Testis (tissue), 3 donors: ENCODE measurements around the gene WRAP73. TPM values are rescaled to one million over a fixed set of nuclear protein-coding genes. Genes with fewer than 3 reads are reported as not detected.
A peak's percentile ranks its signal among the peaks of the same experiment; 100 is the strongest.

ENCODE experiments used
- DNase-seq: peaks from one replicate; pipeline ENCODE4 v3.0.0-alpha.2; 2019
- H3K27ac ChIP-seq, 2 donors: fragments of 200-600 bp; sonication (generic); one replicate each; pipeline ENCODE4 v1.5.1; 2019
- H3K27me3 ChIP-seq: fragments of 200-600 bp; sonication (generic); one replicate; pipeline ENCODE4 v1.5.1; 2019
- H3K36me3 ChIP-seq: fragments of 200-600 bp; sonication (generic); one replicate; pipeline ENCODE4 v1.5.1; 2017; ENCODE audit warnings: low read depth; ENCODE audit errors: missing control alignments
- H3K4me1 ChIP-seq: fragments of 200-600 bp; sonication (generic); one replicate; pipeline ENCODE4 v1.5.1; 2019
- H3K4me3 ChIP-seq, 2 donors: fragments of 200-600 bp; sonication (generic); one replicate each; pipeline ENCODE4 v1.5.1; 2017 to 2019
- H3K9me3 ChIP-seq: fragments of 200-600 bp; sonication (generic); one replicate; pipeline ENCODE4 v1.5.1; 2017
- POLR2A ChIP-seq: fragments of 450-650 bp; IDR thresholded peaks from one replicate; pipeline ENCODE4 v1.6.1; 2017; ENCODE audit warnings: antibody characterized with exemption, mild to moderate bottlenecking, moderate library complexity
- WGBS, 2 donors: methylation state at CpG; one replicate each; pipeline ENCODE4 v1.1.5; 2018; 5-methylcytosine and 5-hydroxymethylcytosine counted together
- intact Hi-C: fragments of 100-400 bp; cut with DNase I; formaldehyde crosslinking; loops from one replicate; pipeline ENCODE4 v1.15.1; 2023; ENCODE audit warnings: low total_unique reads
- polyA plus RNA-seq: library from polyadenylated mRNA; stranded (reverse); fragments of 350-450 nt; fragmentation: Illumina TruSeq; extraction: RNeasy Lipid Tissue Mini Kit (QIAGEN cat#74804); gene quantifications from one replicate; pipeline ENCODE4 v1.2.3, GENCODE V29; 2014; ENCODE audit warnings: low read depth, low replicate concordance; ENCODE audit not compliant: insufficient read depth
- total RNA-seq, 2 donors: library from RNA; depleted of rRNA; stranded (reverse); fragments of >200 nt; gene quantifications; one replicate each; pipeline ENCODE4 v1.2.3, GENCODE V29; 2016
- TF ChIP-seq, protein P1 (sequence below), 3 experiments: fragments of 450-650 bp in 2 of 3; fragments of 200-600 bp in 1 of 3; sonication (generic) in 1 of 3; IDR thresholded peaks; one replicate each; pipeline ENCODE4 v1.5.1; 2016 to 2019; ENCODE audit warnings: antibody characterized with exemption in 3 of 3, mild to moderate bottlenecking in 2 of 3, moderate library complexity in 1 of 3

The WRAP73 gene
- total and polyA plus RNA-seq, 3 donors from 2014 or later = 26.1 to 34.2 (median 32.5) TPM

DNA sequence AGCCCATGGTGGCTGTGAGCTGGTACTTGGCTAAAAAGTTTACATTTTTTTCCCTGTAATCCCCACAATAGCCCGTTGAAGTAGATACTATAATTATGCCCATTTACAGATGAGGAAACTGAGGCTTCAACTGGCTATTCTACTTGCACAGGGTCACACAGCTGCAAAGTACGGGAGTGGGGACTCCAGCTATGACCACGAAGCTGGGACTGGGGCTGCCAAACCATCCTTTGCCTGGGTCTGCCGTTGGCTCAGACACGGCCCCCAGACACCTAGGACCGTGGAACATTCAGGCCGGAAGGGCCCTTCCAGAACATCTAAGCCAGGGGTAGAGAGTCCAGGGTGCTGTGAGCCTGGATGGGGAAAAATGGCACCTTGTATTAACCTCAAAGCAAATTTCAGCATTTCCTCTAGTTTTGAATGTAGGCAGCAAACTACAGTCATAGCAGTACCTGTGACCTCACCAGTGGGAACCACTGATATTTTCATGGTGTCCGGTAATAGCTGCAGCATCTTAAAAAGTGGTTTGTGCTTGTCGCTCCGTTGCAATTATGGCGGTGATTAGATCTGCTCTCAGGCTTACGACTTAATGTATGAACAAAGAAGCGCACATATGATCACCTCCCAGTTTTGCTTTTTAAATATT, 6.7 kb upstream of the WRAP73 start:
- Histone ChIP-seq H3K4me1 (no peaks in the 10 kb centered on the region), H3K9me3 (no peaks in the 10 kb centered on the region), H3K4me3 (no peak overlapping the region), H3K27me3 (no peaks in the 10 kb centered on the region), H3K27ac (no peak overlapping the region), H3K36me3 (no peaks in the 10 kb centered on the region)
- WGBS, 2 donors = 92% methylated on average over 13 of the region's 13 CpGs
- TF ChIP-seq POLR2A = no peak
- TF ChIP-seq, protein P1, sequence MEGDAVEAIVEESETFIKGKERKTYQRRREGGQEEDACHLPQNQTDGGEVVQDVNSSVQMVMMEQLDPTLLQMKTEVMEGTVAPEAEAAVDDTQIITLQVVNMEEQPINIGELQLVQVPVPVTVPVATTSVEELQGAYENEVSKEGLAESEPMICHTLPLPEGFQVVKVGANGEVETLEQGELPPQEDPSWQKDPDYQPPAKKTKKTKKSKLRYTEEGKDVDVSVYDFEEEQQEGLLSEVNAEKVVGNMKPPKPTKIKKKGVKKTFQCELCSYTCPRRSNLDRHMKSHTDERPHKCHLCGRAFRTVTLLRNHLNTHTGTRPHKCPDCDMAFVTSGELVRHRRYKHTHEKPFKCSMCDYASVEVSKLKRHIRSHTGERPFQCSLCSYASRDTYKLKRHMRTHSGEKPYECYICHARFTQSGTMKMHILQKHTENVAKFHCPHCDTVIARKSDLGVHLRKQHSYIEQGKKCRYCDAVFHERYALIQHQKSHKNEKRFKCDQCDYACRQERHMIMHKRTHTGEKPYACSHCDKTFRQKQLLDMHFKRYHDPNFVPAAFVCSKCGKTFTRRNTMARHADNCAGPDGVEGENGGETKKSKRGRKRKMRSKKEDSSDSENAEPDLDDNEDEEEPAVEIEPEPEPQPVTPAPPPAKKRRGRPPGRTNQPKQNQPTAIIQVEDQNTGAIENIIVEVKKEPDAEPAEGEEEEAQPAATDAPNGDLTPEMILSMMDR (IDR thresholded peaks at IDR 0.05) = no peak
- intact Hi-C loops = no loop called here
- DNase-seq = no peak

DNA sequence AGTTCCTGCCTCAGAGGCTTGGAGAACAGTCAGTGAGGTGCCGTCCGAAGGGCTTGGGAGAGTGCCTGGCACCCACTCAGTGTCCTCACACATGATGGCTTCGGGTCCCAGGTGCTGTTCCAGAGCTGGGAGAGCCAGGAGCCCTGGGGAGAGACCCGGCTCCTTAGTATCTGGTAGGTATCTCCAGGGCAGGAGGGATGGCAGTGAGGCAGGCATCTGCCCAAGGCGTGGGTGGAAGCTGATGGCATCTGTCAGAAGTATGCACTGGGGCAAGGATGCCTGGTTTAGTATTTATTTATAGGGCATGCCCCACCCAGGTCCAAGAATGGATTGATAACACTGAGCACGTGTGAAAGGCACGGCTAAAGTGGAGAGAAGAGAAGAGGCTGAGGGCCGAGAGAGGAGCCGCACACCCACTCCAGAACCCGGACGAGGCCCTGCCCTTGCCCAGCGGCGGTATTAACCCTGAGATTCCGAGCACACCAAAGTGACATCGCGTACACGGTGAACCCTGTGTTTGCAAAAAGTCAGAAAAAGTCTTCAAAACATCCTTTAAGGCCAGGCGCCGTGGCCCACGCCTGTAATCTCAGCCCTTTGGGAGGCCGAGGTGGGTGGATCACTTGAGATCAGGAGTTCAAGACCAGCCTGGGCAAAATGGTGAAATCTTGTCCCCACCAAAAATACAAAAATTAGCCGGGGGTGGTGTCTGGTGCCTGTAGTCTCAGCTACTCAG, 4.8 kb upstream of the WRAP73 start:
- intact Hi-C loops = no loop called here
- no peak for DNase-seq
- TF ChIP-seq, protein P1 (IDR thresholded peaks at IDR 0.05) = no peak
- no peak for TF ChIP-seq POLR2A
- WGBS, 2 donors = 89 to 90% methylated on average over 21 to 22 of the region's 22 CpGs
- Histone ChIP-seq H3K36me3 (no peaks in the 10 kb centered on the region), H3K9me3 (no peaks in the 10 kb centered on the region), H3K4me1 (no peaks in the 10 kb centered on the region), H3K4me3 (no peak overlapping the region), H3K27me3 (no peaks in the 10 kb centered on the region), H3K27ac (no peak overlapping the region)

DNA sequence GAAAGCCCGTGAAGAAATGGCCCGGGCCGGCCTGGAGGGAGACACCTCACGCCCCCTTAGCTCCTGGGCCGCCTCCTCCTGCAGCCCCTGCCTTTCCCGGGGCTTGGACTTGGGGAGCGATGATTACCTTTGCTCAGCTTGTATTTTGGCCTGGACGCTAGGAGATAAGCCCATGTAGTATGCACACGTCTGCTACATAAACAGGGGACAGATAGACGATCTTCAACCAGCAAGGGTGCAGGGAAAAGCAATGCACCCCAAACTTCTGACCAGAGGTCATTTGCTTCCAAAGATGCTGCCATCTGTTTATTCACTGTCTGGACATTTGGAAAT, 3.3 kb upstream of the WRAP73 start:
- H3K27me3 ChIP-seq = no peaks in the 10 kb centered on the region
- H3K9me3 ChIP-seq = no peaks in the 10 kb centered on the region
- H3K4me3 ChIP-seq = no peak overlapping the region
- 28 to 46% methylated on average over 10 of the region's 10 CpGs for WGBS, 2 donors
- no peak for TF ChIP-seq POLR2A
- TF ChIP-seq, protein P1 (IDR thresholded peaks at IDR 0.05) = no peak
- no peaks in the 10 kb centered on the region for H3K36me3 ChIP-seq
- no peak for DNase-seq
- no peak overlapping the region for H3K27ac ChIP-seq
- intact Hi-C loops = no loop called here
- no peaks in the 10 kb centered on the region for H3K4me1 ChIP-seq

DNA sequence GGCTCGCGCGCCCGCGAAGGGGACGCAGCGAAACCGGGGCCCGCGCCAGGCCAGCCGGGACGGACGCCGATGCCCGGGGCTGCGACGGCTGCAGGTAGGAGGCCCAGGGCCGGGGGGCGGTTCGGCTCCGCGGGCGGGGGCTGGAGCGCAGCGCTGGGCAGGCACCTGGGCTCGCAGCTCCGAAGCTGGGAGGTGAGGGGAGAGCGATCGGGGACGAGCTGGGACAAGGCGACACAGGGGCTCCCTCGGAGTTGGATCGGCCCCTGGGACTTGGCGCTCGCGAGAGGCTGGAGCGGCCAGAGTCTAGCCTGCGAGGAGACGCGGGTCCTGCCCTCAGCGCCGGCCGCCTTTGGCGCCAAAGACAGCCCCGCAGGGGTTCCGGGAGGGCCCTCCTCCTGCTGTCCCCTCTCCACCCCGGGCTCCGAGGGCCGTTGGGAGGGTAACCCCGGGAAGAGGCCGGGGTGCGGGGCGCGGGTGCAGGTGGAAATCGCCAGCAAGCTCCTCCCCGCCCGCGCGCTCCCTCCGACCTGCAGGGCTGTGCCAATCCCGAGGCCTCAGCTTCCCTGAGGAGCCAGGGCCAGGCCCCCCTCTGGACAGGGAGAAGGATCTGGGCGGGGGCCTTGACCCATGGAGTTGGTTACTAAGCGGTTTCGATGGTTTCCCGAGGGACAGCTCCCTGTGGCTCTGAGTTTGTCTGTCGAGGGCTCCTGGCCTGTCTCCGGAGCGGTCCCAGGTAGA, 2.8 kb upstream of the WRAP73 start:
- no peaks in the 10 kb centered on the region for H3K27me3 ChIP-seq
- TF ChIP-seq POLR2A = no peak
- TF ChIP-seq, protein P1 (IDR thresholded peaks at IDR 0.05) = no peak
- H3K27ac ChIP-seq = no peak overlapping the region
- intact Hi-C loops = no loop called here
- H3K4me1 ChIP-seq = no peaks in the 10 kb centered on the region
- H3K9me3 ChIP-seq = no peaks in the 10 kb centered on the region
- no peaks in the 10 kb centered on the region for H3K36me3 ChIP-seq
- 8 to 14% methylated on average over 12 to 61 of the region's 68 CpGs for WGBS, 2 donors
- peak overlapping the region in 1 of 2 donors; percentile 20 for H3K4me3 ChIP-seq
- DNase-seq = no peak
